HG03196 (cell line): ENCODE data around the gene CSPG4.
"Not testable (repeated sequence)": the region's sequence is repeated elsewhere in the genome, so short reads cannot be mapped to it uniquely, and the experiment has no call there.

Experiments used
- ATAC-seq: cut with Tn5 transposase; IDR thresholded peaks from one replicate; pipeline ENCODE4 v1.9.1; 2021; ENCODE audit not compliant: unreplicated experiment

CSPG4 gene

GRCh38 chr15:75742346-75742745 lies 29.7 kb upstream of the CSPG4 start:
- not testable (repeated sequence) for ATAC-seq

- ATAC-seq: no peak
Observed at GRCh38 chr15:75739791-75740190, 27.1 kb upstream of the CSPG4 start.

DNA sequence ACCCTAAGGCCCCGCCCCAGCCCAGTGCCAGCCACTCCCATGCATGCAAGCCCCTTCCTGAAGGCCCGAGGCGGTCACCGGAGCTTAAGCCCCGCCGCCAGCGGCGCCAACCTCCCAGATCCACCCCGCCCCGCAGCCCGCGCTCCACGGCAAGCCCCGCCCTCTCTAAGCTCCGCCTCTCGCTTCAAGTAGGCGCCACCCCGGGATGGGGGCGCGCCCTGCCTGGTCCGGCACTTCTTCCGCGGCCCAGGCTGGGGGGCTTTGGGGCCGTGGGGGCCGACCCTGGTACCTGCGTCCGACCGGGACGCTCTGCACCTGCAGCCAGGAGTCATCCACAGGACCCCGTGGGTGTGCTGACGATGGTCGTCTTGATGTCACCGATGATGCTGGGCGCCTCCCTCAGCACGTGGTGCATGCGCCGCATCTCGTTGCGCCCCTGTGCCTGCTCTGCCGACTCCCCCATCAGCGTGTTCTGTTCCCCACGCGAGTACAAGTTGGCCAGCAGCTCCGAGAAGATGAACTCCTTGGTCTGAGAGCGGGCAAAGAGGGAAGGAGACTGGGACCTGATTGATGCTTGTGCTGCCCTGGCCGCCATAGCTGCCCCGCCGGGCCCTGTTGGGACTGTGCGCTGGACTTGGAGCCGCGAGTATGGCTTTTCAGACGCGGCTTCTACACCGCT lies 26.1 kb upstream of the CSPG4 start:
- ATAC-seq: peak; percentile 91

GRCh38 chr15:75738014-75738646 lies 25.5 kb upstream of the CSPG4 start:
- ATAC-seq: peak; percentile 17

GRCh38 chr15:75737116-75738013 lies 24.7 kb upstream of the CSPG4 start:
- ATAC-seq: not testable (repeated sequence)

GRCh38 chr15:75736256-75736655 lies 23.6 kb upstream of the CSPG4 start:
- ATAC-seq: no peak

- not testable (repeated sequence) for ATAC-seq
Observed at GRCh38 chr15:75734861-75735760, 22.5 kb upstream of the CSPG4 start.

DNA sequence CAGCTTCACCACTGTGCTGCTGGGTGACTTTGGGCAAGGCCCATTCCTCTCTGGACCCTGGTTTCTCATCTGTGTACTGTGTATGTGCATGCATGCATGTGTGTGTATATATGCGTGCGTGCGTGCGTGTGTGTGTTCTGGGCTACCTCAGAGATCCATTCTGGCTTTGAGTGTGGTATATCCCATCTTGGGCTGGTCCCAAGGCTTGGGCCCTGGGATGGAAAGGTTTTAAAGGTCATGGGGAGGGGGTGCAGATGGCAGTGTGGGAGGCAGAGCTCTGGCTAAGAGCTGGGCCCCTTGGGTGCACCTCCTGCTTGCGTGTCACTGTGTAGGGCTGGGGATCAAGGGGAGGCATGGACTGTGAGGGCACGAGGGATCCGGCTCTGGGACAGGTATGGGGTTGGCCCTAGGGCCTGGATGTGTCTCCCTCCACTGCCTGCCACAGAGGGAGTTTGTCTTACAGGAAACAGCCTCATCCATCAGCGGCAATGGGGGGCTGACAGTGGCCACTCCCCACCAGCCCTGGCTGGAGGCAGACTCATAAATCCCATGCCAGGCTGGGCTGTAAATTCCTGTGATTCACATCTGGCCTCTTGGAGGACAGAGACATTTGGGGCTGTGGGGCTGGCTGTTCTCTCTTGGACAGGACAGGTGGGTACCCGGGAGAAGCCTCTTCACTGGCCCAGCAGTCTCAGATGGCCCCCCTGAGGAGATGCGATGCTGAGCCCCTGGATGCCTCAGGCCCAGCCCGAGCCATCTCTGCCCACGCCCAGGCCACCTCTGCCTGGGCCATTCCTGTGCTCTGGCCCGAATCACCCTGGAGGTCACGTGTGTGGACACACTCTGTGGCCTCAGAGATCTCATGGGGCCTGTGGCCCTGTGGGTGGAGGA lies 21.4 kb upstream of the CSPG4 start:
- ATAC-seq: no peak

- ATAC-seq: no peak
Observed at GRCh38 chr15:75732809-75733451, 20.3 kb upstream of the CSPG4 start.

DNA sequence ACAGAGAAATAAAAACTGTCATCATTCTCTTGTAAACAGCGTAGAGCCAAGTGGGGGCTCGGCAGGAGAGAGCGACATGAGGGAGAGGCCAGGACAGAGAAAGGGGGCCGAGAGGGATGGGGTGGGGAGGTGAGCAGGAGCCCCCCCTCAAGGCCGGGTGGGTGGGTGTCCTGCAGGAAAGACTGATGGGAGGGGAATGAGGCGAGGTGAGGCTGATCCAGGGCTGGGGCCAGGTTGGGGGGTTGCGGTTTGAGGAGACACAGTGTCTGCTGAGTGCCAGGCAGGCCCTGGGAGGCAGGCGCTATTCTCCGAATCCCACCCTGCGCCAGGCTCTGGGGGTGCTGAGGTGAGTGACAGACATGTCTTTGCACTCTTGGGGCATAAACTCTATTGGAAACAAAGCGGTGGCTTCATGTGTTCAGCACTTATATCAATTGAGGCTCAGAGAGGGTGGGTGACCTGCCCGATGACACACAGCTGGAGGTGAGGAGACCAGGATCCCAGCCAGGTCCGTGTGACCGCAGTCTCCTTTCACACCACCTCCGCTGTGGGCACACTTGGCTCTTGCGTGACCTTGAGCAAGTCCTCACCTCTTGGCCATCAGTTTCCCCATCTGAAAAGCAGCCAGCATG lies 19.6 kb upstream of the CSPG4 start:
- ATAC-seq: no peak

- no peak for ATAC-seq
Observed at GRCh38 chr15:75731248-75732151, 18.9 kb upstream of the CSPG4 start.

DNA sequence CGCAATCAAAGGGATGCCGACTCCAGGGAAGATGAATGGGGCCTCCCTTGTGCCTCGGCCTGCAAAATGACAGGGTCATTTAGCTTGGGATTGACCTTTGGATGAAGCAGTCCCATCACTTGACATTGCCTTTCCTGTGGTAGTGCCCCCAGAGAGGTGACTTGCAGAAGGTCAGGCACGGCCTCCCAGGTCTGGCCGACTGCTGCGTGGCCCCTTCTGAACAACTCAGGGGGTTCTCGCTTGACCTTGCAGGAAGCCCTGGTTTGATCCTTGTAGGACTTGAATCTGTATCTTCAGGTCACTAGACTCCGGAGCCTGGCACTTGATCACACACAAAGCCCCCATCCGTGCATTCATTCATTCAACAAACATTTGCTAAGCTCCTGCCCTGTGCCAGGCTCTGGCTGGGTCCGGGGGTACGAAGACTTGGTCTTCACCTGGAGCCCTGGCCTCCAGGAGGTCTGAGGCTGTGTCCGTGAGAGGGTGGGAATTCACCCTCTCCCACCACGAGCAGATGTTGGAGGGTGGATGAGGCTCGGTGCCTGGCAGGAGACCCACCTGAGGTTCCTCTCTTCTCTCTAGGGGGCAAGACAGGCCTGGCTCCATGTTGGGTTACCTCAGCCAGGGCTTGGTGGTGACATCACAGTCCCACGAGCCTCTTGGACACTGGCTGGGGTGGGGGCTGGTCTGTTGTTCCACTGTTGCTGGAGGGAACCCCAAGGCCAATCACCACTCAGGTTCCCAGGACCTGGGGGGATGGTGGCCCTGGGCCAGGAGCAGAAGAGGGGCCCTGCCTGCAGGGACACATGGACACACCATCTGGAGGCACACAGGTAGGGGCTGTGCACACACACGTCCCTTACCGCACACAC lies 18.0 kb upstream of the CSPG4 start:
- not testable (repeated sequence) for ATAC-seq

DNA sequence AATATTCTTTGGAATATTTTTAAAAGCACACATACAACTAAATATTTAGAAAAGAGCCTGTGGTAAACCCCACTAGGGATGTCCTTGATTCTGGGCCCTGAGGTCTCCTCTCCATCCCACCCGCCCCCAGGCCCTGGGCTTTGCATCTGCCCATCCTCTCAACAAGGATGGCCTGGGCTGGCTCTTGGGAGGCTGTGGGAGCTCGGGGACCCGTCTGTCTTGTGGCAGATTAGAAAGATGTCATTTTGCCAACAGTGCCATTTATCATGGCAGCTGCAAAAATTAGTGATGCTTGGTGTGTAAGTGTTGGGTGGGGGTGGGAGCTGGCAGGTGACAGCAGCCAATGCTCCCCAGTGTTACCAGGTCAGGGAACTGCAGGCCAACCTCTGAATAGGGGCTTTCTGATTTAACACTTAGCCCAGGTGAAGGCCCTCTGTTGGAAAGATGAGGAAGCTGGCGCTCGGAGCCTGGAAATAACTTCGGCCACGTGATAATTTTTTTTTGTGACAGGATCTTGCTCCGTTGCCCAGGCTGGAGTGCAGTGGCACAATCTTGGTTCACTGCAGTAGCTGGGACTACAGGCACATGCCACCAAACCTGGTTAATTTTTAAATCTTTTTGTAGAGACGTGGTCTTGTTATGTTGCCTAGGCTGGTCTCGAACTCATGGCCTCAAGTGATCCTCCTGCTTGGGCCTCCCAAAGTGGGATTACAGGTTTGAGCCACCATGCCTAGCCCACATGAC lies 16.9 kb upstream of the CSPG4 start:
- ATAC-seq: no peak

- no peak for ATAC-seq
Observed at GRCh38 chr15:75727851-75728715, 15.4 kb upstream of the CSPG4 start.

DNA sequence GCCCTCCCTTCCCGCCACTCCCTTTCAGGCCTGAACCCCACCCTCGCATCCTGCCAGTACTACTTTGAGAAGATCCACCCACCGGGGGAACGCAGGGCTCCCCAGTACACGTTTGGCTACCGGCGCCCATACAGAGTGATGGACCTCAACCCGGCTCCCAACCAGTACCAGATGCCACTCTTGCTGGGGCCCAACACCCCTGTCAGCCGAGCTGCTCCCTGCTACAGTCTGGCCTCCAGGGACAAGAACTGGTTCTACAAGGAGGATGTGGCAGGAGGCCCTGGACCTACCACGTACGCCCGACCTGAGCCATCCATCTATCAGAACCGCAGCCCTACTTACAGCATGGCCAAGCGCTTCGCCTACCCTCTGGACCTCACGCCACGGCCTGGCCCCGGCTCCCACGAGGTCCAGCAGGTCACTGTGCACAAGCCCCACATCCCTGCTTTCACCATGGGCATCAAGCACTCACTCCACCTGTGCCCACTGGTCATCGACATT lies 14.4 kb upstream of the CSPG4 start:
- ATAC-seq: no peak
